Thoracic aorta (tissue), 2 donors: ENCODE measurements around the gene GLMP. TPM values are rescaled to one million over a fixed set of nuclear protein-coding genes. Genes with fewer than 3 reads are reported as not detected.

Experiments
- ATAC-seq: fragments of 150-250 bp; one replicate; pipeline ENCODE4 v1.8.0; 2017; ENCODE audit warnings: low read depth; ENCODE audit not compliant: insufficient number of reproducible peaks, low FRiP score
- DNase-seq: peaks from one replicate; pipeline ENCODE4 v3.0.0-alpha.2; 2020; ENCODE audit warnings: low spot score
- H3K27ac ChIP-seq, 2 donors: fragments of 200-600 bp; sonication (generic); 1 replicate in 1 of 2; 2 replicates in 1 of 2; pipeline ENCODE4 v1.5.1; 2016; ENCODE audit warnings: mild to moderate bottlenecking in 2 of 2, moderate library complexity in 2 of 2
- H3K27me3 ChIP-seq: fragments of 200-600 bp; sonication (generic); replicated peaks from 2 replicates; pipeline ENCODE4 v1.6.0; 2016; ENCODE audit warnings: mild to moderate bottlenecking; ENCODE audit not compliant: insufficient read depth
- H3K36me3 ChIP-seq: fragments of 200-600 bp; sonication (generic); one replicate; pipeline ENCODE4 v1.5.1; 2016
- H3K4me1 ChIP-seq, 2 donors: fragments of 200-600 bp; sonication (generic); 1 replicate in 1 of 2; 2 replicates in 1 of 2; pipeline versions ENCODE4 v1.5.1 to v1.6.0; 2016; ENCODE audit warnings: low read depth in 2 of 2, mild to moderate bottlenecking in 1 of 2; ENCODE audit not compliant: control insufficient read depth in 1 of 2
- H3K4me3 ChIP-seq: fragments of 200-600 bp; sonication (generic); 2 replicates; pipeline ENCODE4 v1.5.1; 2016; ENCODE audit warnings: mild to moderate bottlenecking
- H3K9me3 ChIP-seq: fragments of 200-600 bp; sonication (generic); 2 replicates; pipeline ENCODE4 v1.5.1; 2016
- total RNA-seq, 2 donors: library from RNA; depleted of rRNA; stranded (reverse); fragments of >200 nt; gene quantifications; one replicate each; pipeline versions ENCODE4 v1.1.0 to v1.2.3, GENCODE V29; 2016
- TF ChIP-seq, protein P1 (sequence below): fragments of 200-600 bp; sonication (generic); IDR thresholded peaks from one replicate; pipeline ENCODE4 v1.5.1; 2019; ENCODE audit warnings: antibody characterized with exemption

GLMP gene, protein sequence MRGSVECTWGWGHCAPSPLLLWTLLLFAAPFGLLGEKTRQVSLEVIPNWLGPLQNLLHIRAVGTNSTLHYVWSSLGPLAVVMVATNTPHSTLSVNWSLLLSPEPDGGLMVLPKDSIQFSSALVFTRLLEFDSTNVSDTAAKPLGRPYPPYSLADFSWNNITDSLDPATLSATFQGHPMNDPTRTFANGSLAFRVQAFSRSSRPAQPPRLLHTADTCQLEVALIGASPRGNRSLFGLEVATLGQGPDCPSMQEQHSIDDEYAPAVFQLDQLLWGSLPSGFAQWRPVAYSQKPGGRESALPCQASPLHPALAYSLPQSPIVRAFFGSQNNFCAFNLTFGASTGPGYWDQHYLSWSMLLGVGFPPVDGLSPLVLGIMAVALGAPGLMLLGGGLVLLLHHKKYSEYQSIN
- 10 to 100 TPM; 27.7 to 60.1 TPM for total RNA-seq

- no peaks in the 10 kb centered on the region for H3K9me3 ChIP-seq
- peak within 1 kb of the TSS; percentile 68 to 70 for H3K27ac ChIP-seq
- H3K4me3 ChIP-seq = peak within 1 kb of the TSS; percentile 89
- TF ChIP-seq, protein P1, sequence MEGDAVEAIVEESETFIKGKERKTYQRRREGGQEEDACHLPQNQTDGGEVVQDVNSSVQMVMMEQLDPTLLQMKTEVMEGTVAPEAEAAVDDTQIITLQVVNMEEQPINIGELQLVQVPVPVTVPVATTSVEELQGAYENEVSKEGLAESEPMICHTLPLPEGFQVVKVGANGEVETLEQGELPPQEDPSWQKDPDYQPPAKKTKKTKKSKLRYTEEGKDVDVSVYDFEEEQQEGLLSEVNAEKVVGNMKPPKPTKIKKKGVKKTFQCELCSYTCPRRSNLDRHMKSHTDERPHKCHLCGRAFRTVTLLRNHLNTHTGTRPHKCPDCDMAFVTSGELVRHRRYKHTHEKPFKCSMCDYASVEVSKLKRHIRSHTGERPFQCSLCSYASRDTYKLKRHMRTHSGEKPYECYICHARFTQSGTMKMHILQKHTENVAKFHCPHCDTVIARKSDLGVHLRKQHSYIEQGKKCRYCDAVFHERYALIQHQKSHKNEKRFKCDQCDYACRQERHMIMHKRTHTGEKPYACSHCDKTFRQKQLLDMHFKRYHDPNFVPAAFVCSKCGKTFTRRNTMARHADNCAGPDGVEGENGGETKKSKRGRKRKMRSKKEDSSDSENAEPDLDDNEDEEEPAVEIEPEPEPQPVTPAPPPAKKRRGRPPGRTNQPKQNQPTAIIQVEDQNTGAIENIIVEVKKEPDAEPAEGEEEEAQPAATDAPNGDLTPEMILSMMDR = no peak
- no peak for DNase-seq
- no peaks in the 10 kb centered on the region for H3K27me3 ChIP-seq
- ATAC-seq = no peak
- H3K4me1 ChIP-seq = peaks cover 8 to 17% of the 10 kb centered on the region in 2 donors
- H3K36me3 ChIP-seq = no peaks in the 10 kb centered on the region
Measured at GRCh38 chr1:156295391-156295947, at the start of gene GLMP. TSS of gene GLMP (minus strand) at chr1:156295679. CDS start at chr1:156295645, 34 bp downstream.

GRCh38 chr1:156344409-156344808 is 48.9 kb upstream of the GLMP start:
- Histone ChIP-seq H3K27me3 (no peaks in the 10 kb centered on the region), H3K4me3 (no peak overlapping the region), H3K36me3 (no peaks in the 10 kb centered on the region), H3K9me3 (no peaks in the 10 kb centered on the region), H3K27ac (no peak overlapping the region), H3K4me1 (no peaks in the 10 kb centered on the region)
- ATAC-seq = no peak
- TF ChIP-seq, protein P1 = no peak
- no peak for DNase-seq

GRCh38 chr1:156342166-156342955 is 46.9 kb upstream of the GLMP start:
- Histone ChIP-seq H3K4me3 (no peak overlapping the region), H3K4me1 (peaks cover 0 to under 1% of the 10 kb centered on the region in 2 donors), H3K27me3 (no peaks in the 10 kb centered on the region), H3K9me3 (no peaks in the 10 kb centered on the region), H3K27ac (no peak overlapping the region), H3K36me3 (no peaks in the 10 kb centered on the region)
- no peak for ATAC-seq
- TF ChIP-seq, protein P1 = no peak
- no peak for DNase-seq

GRCh38 chr1:156338180-156338976 is 42.9 kb upstream of the GLMP start, which contains the start of the genes CCT3 and TSACC:
TSS of gene CCT3 (minus strand) at chr1:156338292. CDS start at chr1:156338184, 108 bp downstream.
TSS of gene TSACC (plus strand) at chr1:156338526. CDS start at chr1:156339758, 1,232 bp downstream.
- peak; percentile 99 for DNase-seq
- Histone ChIP-seq H3K4me3 (peak within 1 kb of the TSS; percentile 94), H3K36me3 (peaks cover 5% of the 10 kb centered on the region), H3K27me3 (no peaks in the 10 kb centered on the region), H3K27ac (peak within 1 kb of the TSS; percentile 61 to 68), H3K4me1 (peaks cover 12 to 18% of the 10 kb centered on the region in 2 donors), H3K9me3 (no peaks in the 10 kb centered on the region)
- TF ChIP-seq, protein P1 = no peak
- ATAC-seq = peak; percentile 91
